Keratinocyte (primary cell): Measurements from ENCODE around the gene IPO13. TPM values are rescaled to one million over a fixed set of nuclear protein-coding genes. Genes with fewer than 3 reads are reported as not detected.

ENCODE experiments used
- DNase-seq: peaks from one replicate; pipeline ENCODE4 v3.0.0-alpha.2; 2011; ENCODE audit warnings: low read depth, missing footprints, low spot score
- FAIRE-seq: peaks from 2 replicates; lab custom pipeline; 2011; peaks lifted over from hg19 to GRCh38; lab: Jason Lieb, UNC
- H2AFZ ChIP-seq: 2 replicates; pipeline ENCODE4 v1.6.0; 2012; ENCODE audit warnings: low read length, control low read depth, inconsistent platforms; ENCODE audit not compliant: control insufficient read depth
- H3K27ac ChIP-seq: 2 replicates; pipeline ENCODE4 v1.5.1; 2011; ENCODE audit warnings: low read length; ENCODE audit not compliant: control insufficient read depth, insufficient read depth
- H3K27me3 ChIP-seq: 3 replicates; pipeline ENCODE4 v1.6.0; 2011; ENCODE audit warnings: low read length; ENCODE audit not compliant: control insufficient read depth, insufficient read depth; ENCODE audit errors: extremely low read depth
- H3K36me3 ChIP-seq, 2 experiments: 2 replicates in 1 of 2; 3 replicates in 1 of 2; pipeline ENCODE4 v1.5.1; 2011; ENCODE audit warnings: low read length in 2 of 2, mild to moderate bottlenecking in 1 of 2; ENCODE audit not compliant: control insufficient read depth in 2 of 2, insufficient read depth in 2 of 2; ENCODE audit errors: extremely low read depth in 1 of 2
- H3K4me1 ChIP-seq: 3 replicates; pipeline ENCODE4 v1.5.1; 2011; ENCODE audit warnings: low read length; ENCODE audit not compliant: control insufficient read depth, insufficient read depth; ENCODE audit errors: extremely low read depth
- H3K4me2 ChIP-seq: 3 replicates; pipeline ENCODE4 v1.6.0; 2011; ENCODE audit warnings: low read depth, low read length; ENCODE audit not compliant: control insufficient read depth, insufficient read depth; ENCODE audit errors: extremely low read depth
- H3K4me3 ChIP-seq, 3 experiments: fragments of 200-600 bp in 1 of 3; sonication (generic) in 1 of 3; 2 replicates in 2 of 3; 3 replicates in 1 of 3; pipeline ENCODE4 v1.5.1; 2011 to 2016; ENCODE audit warnings: low read length in 3 of 3, mild to moderate bottlenecking in 3 of 3, control low read depth in 2 of 3, inconsistent platforms in 1 of 3, low read depth in 1 of 3, mixed read lengths in 1 of 3, mixed run types in 1 of 3, moderate library complexity in 1 of 3; ENCODE audit not compliant: control insufficient read depth in 2 of 3, insufficient read depth in 2 of 3; ENCODE audit errors: extremely low read depth in 1 of 3
- H3K79me2 ChIP-seq: 2 replicates; pipeline ENCODE4 v1.6.0; 2012; ENCODE audit warnings: low read length; ENCODE audit not compliant: control insufficient read depth, insufficient read depth
- H3K9ac ChIP-seq: 3 replicates; pipeline ENCODE4 v1.6.0; 2011; ENCODE audit warnings: low read length; ENCODE audit not compliant: control insufficient read depth, insufficient read depth; ENCODE audit errors: extremely low read depth
- H3K9me1 ChIP-seq: 3 replicates; pipeline ENCODE4 v1.6.0; 2011; ENCODE audit warnings: low read length; ENCODE audit not compliant: control insufficient read depth, insufficient read depth; ENCODE audit errors: extremely low read depth
- H3K9me3 ChIP-seq: 2 replicates; pipeline ENCODE4 v1.5.1; 2012; ENCODE audit warnings: low read depth, low read length; ENCODE audit not compliant: control insufficient read depth
- H4K20me1 ChIP-seq: 3 replicates; pipeline ENCODE4 v1.6.0; 2011; ENCODE audit warnings: low read length; ENCODE audit not compliant: control insufficient read depth, insufficient read depth; ENCODE audit errors: extremely low read depth
- EZH2 ChIP-seq: IDR thresholded peaks from one replicate; pipeline ENCODE4 v1.6.1; 2012; ENCODE audit warnings: inconsistent platforms, mild to moderate bottlenecking, low read length, moderate library complexity
- dilution Hi-C: fragments of 300-500 bp; cut with MboI; formaldehyde crosslinking; loops from one replicate; pipeline ENCODE4 v1.7.0; 2020; ENCODE audit warnings: low sequenced_read_pairs; ENCODE audit not compliant: extremely low pct_ligation_motif_present
- polyA plus RNA-seq, 5 experiments: library from polyadenylated mRNA; depleted of rRNA in 3 of 5; stranded (reverse) in 3 of 5; stranded (forward) in 1 of 5; unstranded in 1 of 5; fragments of >200 nt; gene quantifications; 1 replicate in 1 of 5; 2 replicates in 3 of 5; 3 replicates in 1 of 5; pipeline versions ENCODE4 v1.2.1 to v1.2.3, GENCODE V29; 2011 to 2012; ENCODE audit warnings: missing spikeins in 2 of 5, low read depth in 1 of 5, low replicate concordance in 1 of 5
- TF ChIP-seq, protein P1 (sequence below), 3 experiments: IDR thresholded peaks in 1 of 3; conservative IDR thresholded peaks in 1 of 3; optimal IDR thresholded peaks in 1 of 3; 2 replicates in 2 of 3; 3 replicates in 1 of 3; pipeline versions ENCODE3 to v1.5.1; 2011; ENCODE audit warnings: low read length in 3 of 3, mild to moderate bottlenecking in 3 of 3, moderate library complexity in 2 of 3, control low read depth in 1 of 3, inconsistent platforms in 1 of 3; ENCODE audit not compliant: insufficient read depth in 2 of 3; ENCODE audit errors: extremely low read depth in 1 of 3

Gene IPO13
- polyA plus RNA-seq, 1 donor (not counting 4 experiments of a cell fraction or from before 2014, with no cell fraction given): 20.7 TPM

DNA sequence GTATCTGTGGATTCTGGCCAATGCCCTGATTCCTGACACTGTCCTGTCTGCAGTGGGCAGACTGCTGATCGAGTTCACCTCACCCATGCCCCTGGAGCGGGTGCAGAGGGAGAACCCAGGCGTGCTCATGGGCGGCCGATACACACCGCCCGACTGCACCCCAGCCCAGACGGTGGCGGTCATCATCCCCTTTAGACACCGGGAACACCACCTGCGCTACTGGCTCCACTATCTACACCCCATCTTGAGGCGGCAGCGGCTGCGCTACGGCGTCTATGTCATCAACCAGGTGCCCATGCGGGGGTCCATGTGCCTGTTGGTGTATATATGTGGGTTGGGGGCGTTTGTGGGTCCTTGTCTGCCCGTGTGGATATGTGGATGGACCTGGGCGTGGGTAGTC is 34.9 kb downstream of the IPO13 start:
- Histone ChIP-seq H3K36me3 (peaks cover 30 to 46% of the 10 kb centered on the region in 2 experiments), H3K79me2 (peaks cover 54% of the 10 kb centered on the region), H3K4me1 (peaks cover 40% of the 10 kb centered on the region), H2AFZ (no peak overlapping the region), H3K9me3 (no peaks in the 10 kb centered on the region), H3K9ac (peak overlapping the region; percentile 94), H4K20me1 (no peaks in the 10 kb centered on the region), H3K4me2 (peak overlapping the region; percentile 83), H3K9me1 (no peaks in the 10 kb centered on the region), H3K27me3 (no peaks in the 10 kb centered on the region), H3K4me3 (no peak overlapping the region), H3K27ac (peak overlapping the region; percentile 92)
- FAIRE-seq (no peak), DNase-seq (no peak)
- TF ChIP-seq EZH2: no peak
- TF ChIP-seq, protein P1, sequence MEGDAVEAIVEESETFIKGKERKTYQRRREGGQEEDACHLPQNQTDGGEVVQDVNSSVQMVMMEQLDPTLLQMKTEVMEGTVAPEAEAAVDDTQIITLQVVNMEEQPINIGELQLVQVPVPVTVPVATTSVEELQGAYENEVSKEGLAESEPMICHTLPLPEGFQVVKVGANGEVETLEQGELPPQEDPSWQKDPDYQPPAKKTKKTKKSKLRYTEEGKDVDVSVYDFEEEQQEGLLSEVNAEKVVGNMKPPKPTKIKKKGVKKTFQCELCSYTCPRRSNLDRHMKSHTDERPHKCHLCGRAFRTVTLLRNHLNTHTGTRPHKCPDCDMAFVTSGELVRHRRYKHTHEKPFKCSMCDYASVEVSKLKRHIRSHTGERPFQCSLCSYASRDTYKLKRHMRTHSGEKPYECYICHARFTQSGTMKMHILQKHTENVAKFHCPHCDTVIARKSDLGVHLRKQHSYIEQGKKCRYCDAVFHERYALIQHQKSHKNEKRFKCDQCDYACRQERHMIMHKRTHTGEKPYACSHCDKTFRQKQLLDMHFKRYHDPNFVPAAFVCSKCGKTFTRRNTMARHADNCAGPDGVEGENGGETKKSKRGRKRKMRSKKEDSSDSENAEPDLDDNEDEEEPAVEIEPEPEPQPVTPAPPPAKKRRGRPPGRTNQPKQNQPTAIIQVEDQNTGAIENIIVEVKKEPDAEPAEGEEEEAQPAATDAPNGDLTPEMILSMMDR (optimal IDR thresholded peaks at IDR 0.05 in 1 of 3, IDR thresholded peaks at IDR 0.05 in 1 of 3, conservative IDR thresholded peaks at IDR 0.05 in 1 of 3; ENCODE audit: extremely low read depth in 1 of 3, insufficient read depth in 2 of 3, low read length in 3 of 3): no peak
- dilution Hi-C loops: no loop called here

DNA sequence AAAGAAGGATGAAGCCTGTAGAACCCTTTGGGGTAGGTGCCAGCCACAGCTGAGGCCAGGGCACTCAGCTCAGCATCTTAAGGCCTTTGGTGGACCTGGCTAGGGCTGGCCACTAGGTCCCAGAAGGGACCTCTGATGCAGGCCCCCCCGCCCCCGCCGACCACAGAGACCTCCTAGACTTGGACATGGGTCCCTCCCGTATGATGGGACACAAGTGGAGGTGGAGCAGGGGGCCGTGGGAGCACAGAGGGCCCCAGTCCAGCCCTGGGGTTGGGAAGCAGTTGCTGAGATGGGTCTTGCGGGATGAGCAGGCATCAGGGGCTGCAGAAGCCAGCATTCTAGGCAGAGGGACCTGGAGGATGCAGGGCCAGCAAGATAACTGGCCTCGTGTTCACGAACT is 35.5 kb downstream of the IPO13 start:
- H3K79me2 ChIP-seq: peaks cover 50% of the 10 kb centered on the region
- FAIRE-seq: no peak

More for the DNA sequence above, 35.5 kb downstream of the IPO13 start:
- Histone ChIP-seq H3K4me3 (no peak overlapping the region), H3K9me1 (no peaks in the 10 kb centered on the region), H3K9me3 (no peaks in the 10 kb centered on the region), H2AFZ (no peak overlapping the region), H3K36me3 (peaks cover 26 to 48% of the 10 kb centered on the region in 2 experiments), H3K27ac (no peak overlapping the region), H3K4me1 (peaks cover 39% of the 10 kb centered on the region), H3K4me2 (no peak overlapping the region), H3K9ac (no peak overlapping the region), H4K20me1 (no peaks in the 10 kb centered on the region), H3K27me3 (no peaks in the 10 kb centered on the region)
- TF ChIP-seq EZH2: no peak
- TF ChIP-seq, protein P1 (optimal IDR thresholded peaks at IDR 0.05 in 1 of 3, IDR thresholded peaks at IDR 0.05 in 1 of 3, conservative IDR thresholded peaks at IDR 0.05 in 1 of 3; ENCODE audit: extremely low read depth in 1 of 3, insufficient read depth in 2 of 3, low read length in 3 of 3): no peak
- dilution Hi-C loops: no loop called here
- no peak for DNase-seq
